SK-N-MC (cell line): ENCODE measurements around the gene POU2F3.

Experiments
- DNase-seq: peaks from one replicate; pipeline ENCODE4 v3.0.0-alpha.2; 2011; ENCODE audit warnings: low read depth, low spot score
- H3K27ac ChIP-seq: fragments of 200-600 bp; sonication (generic); 2 replicates; pipeline ENCODE4 v1.5.1; 2016; ENCODE audit warnings: mixed run types
- H3K36me3 ChIP-seq: fragments of 200-600 bp; sonication (generic); 2 replicates; pipeline ENCODE4 v1.6.1; 2017; ENCODE audit warnings: antibody characterized with exemption, low read length, mixed read lengths; ENCODE audit not compliant: insufficient read depth
- H3K4me3 ChIP-seq: fragments of 200-600 bp; sonication (generic); 2 replicates; pipeline ENCODE4 v1.5.1; 2016
- H3K9ac ChIP-seq: fragments of 200-600 bp; sonication (generic); 2 replicates; pipeline ENCODE4 v1.8.0; 2017; ENCODE audit warnings: mixed run types, mixed read lengths; ENCODE audit not compliant: insufficient read length
- H3K9me3 ChIP-seq: fragments of 200-600 bp; sonication (generic); 2 replicates; pipeline ENCODE4 v1.6.1; 2017; ENCODE audit warnings: low read depth, mild to moderate bottlenecking, antibody characterized with exemption, low read length, moderate library complexity, mixed read lengths
- EZH2 ChIP-seq: fragments of 200-600 bp; sonication (generic); IDR thresholded peaks from one replicate; pipeline ENCODE4 v1.6.1; 2017; ENCODE audit warnings: antibody characterized with exemption
- FOXP2 ChIP-seq: optimal IDR thresholded peaks from 2 replicates; pipeline ENCODE3; 2011; ENCODE audit warnings: mild to moderate bottlenecking, moderate library complexity; ENCODE audit not compliant: insufficient read depth; ENCODE audit errors: extremely low read length, control extremely low read depth
- POLR2AphosphoS5 ChIP-seq: IDR thresholded peaks from 2 replicates; pipeline ENCODE4 v1.6.1; 2012; ENCODE audit warnings: mild to moderate bottlenecking, low read depth, low read length, borderline replicate concordance

The POU2F3 gene

DNA sequence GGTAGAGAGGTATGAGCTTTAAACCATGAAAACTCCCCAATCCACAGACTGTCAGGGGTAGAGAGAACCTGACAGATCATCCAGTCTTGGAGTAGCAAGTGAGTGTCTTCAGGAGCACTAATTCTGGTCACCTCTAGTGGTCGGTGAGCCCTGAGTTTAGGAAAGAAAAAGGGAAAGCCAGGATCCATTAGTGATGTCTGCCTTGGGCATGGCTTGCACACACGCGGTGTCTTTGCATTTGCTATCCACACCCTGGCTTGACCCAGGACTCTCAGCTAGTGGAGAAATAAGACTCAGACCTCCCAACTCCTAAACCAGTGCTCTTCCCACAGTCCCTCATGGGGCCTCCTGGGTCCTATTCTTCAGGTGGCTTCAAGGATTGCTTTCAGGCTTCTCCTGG lies 19.3 kb downstream of the POU2F3 start:
- H3K27ac ChIP-seq: no peak overlapping the region
- no peaks in the 10 kb centered on the region for H3K9me3 ChIP-seq
- TF ChIP-seq FOXP2: no peak
- no peak for TF ChIP-seq EZH2
- no peak for TF ChIP-seq POLR2AphosphoS5
- H3K4me3 ChIP-seq: no peak overlapping the region
- no peak overlapping the region for H3K9ac ChIP-seq
- no peak for DNase-seq
- H3K36me3 ChIP-seq: no peaks in the 10 kb centered on the region

DNA sequence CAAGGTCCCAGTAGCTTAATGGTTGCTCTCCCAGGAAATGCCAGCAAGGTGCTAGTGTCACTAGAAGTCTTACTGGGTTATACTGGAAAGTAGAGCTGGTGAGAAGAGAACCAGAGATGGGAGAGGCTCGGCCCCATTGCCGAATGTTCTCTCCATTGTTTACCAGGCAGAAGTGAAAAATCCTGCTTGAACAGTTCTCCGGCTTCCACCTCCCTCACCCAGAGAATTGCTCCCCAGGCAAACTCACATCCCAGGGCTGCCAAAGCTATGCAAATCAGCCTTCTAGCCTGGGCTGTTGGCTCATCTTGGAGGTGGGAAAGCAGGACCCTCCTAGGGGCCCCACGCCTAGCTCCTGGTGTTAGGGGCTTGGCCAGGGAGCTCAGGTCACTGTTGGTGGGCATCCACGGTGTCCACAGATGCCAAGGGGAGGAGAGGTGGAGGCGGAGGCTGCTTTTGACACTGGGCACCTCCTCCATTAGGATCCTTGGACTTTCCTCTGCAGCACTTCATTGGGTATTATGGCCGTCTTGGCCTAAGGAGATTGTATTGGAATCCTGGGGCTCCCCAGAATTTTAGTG lies 20.1 kb downstream of the POU2F3 start:
- Histone ChIP-seq H3K36me3 (no peaks in the 10 kb centered on the region), H3K4me3 (no peak overlapping the region), H3K9me3 (no peaks in the 10 kb centered on the region), H3K9ac (no peak overlapping the region), H3K27ac (no peak overlapping the region)
- DNase-seq: no peak
- TF ChIP-seq FOXP2 (no peak), POLR2AphosphoS5 (no peak), EZH2 (no peak)

DNA sequence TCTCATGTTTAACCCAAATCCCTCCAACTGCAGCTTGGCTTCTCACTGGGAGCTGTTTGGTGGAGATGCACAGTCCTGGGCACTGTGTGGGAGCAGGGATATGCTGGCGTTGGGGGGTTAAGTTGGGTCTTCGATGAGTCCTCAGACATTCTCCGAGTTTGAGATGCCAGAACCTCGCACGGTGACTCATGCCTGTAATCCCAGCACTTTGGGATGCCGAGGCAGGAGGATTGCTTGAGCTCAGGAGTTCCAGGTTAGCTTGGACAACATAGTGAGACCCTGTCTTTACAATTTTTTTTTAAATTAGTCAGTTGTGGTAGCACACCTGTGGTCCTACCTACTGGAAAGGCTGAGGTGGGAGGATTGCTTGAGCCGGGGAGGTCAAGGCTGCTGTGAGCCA lies 20.7 kb downstream of the POU2F3 start:
- no peak for DNase-seq
- no peak overlapping the region for H3K9ac ChIP-seq
- TF ChIP-seq POLR2AphosphoS5 (no peak), FOXP2 (no peak), EZH2 (no peak)
- no peak overlapping the region for H3K4me3 ChIP-seq
- no peaks in the 10 kb centered on the region for H3K36me3 ChIP-seq
- no peak overlapping the region for H3K27ac ChIP-seq
- H3K9me3 ChIP-seq: no peaks in the 10 kb centered on the region

DNA sequence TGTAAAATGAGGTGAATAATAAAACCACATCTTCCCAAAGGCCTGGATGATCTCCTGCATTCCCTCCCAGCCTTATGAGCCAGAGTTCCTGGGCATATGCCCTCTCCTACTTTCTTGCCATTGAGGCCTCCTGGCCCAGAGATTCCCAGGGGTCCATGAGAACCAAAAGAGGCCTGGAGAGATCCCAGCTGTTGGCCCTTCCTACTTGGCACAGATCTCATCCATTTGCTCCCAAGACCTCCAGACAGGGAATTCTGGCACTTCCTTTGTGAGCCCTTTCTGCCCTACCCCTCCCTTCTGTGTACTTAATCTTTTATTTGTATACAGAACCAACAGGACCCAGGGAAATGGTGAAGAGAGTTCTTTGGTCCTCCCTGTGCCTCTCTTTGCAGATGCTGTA lies 21.4 kb downstream of the POU2F3 start:
- Histone ChIP-seq H3K4me3 (no peak overlapping the region), H3K27ac (no peak overlapping the region), H3K9ac (no peak overlapping the region), H3K36me3 (no peaks in the 10 kb centered on the region), H3K9me3 (no peaks in the 10 kb centered on the region)
- TF ChIP-seq FOXP2 (no peak), POLR2AphosphoS5 (no peak), EZH2 (no peak)
- DNase-seq: no peak

DNA sequence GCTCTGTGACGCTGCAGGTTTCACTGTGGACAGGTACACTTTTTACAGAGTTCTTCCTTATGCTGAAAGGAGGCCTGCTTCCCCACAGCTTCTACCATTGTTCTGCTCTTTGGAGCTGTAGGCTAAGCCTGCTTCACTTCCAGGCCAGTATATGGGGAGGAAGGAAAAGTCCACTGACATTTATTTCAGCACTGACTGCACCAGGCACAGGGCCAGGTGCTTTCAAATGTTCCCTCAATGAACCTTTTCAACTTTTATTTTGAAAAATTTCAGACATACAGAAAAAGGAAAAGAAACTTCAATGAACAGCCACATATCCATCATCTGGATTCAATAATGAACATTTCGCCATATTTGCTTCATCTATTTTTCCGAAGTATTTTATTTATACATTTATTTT lies 22.0 kb downstream of the POU2F3 start:
- no peak for DNase-seq
- Histone ChIP-seq H3K9ac (no peak overlapping the region), H3K4me3 (no peak overlapping the region), H3K9me3 (no peaks in the 10 kb centered on the region), H3K36me3 (no peaks in the 10 kb centered on the region), H3K27ac (no peak overlapping the region)
- TF ChIP-seq POLR2AphosphoS5: no peak
- no peak for TF ChIP-seq EZH2
- TF ChIP-seq FOXP2: no peak

DNA sequence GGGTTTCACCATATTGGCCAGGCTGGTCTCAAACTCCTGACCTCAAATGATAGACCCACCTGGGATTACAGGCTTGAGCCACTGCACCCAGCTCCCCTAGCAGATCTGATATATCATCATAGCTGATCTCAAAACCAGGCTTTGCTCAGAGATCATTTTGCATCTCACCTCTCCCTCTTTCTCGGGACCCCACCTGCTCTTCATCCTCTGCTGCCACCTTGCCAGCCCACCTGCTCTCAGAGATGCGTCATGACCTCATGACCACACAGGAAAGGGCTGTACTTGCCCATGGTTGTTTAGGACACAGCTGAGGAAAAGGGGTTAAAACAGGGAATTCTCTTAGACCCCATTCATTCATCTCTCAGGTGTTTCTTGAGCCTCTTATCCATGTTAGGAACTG lies 27.4 kb downstream of the POU2F3 start:
- no peak overlapping the region for H3K27ac ChIP-seq
- DNase-seq: no peak
- no peak for TF ChIP-seq EZH2
- no peak for TF ChIP-seq FOXP2
- TF ChIP-seq POLR2AphosphoS5: no peak

DNA sequence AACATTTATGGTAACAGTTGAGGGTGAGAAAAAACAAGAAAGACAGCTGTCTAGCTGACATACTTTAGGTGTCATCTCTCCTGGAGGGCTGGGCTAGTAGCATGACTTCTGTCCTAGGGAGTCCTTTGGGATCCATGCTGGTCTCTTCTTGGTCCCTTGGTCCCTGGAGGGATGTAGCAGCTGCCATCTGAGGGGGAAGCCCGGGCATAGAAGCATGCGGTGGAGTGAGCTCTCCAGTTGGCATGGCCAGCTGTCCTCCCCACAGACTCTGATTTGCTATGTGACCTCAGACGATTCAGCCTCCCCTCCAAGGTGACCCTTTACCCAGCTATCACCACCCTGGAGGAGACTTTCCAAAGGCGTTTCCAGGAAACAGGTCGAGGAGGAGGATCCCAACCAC lies 28.7 kb downstream of the POU2F3 start:
- Histone ChIP-seq H3K27ac (no peak overlapping the region), H3K4me3 (no peak overlapping the region), H3K36me3 (no peaks in the 10 kb centered on the region), H3K9me3 (no peaks in the 10 kb centered on the region), H3K9ac (no peak overlapping the region)
- DNase-seq: no peak
- TF ChIP-seq EZH2: no peak
- no peak for TF ChIP-seq POLR2AphosphoS5
- TF ChIP-seq FOXP2: no peak

More for the DNA sequence above, 27.4 kb downstream of the POU2F3 start:
- Histone ChIP-seq H3K4me3 (no peak overlapping the region), H3K9me3 (no peaks in the 10 kb centered on the region), H3K9ac (no peak overlapping the region), H3K36me3 (no peaks in the 10 kb centered on the region)

DNA sequence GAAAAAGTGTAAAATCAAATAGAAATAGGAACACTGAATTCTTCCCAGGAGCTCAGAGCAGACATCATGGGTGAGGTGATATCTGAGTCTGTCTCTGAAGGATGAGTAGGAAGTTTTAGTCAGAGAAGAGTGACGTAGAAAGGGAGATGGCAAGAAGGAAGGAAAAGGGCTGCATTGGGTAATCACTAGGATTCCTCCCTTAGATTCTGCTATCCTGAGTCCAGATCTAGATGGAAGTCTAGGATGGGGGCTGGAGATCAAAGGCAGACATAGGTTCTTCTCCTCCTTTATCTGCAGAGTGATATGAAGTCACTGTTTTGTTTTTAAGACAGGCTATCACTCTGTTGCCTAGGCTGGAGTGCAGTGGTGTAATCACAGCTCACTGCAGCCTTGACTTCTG lies 30.4 kb downstream of the POU2F3 start:
- TF ChIP-seq FOXP2 (no peak), POLR2AphosphoS5 (no peak)
- H3K9me3 ChIP-seq: no peaks in the 10 kb centered on the region
- DNase-seq: no peak

DNA sequence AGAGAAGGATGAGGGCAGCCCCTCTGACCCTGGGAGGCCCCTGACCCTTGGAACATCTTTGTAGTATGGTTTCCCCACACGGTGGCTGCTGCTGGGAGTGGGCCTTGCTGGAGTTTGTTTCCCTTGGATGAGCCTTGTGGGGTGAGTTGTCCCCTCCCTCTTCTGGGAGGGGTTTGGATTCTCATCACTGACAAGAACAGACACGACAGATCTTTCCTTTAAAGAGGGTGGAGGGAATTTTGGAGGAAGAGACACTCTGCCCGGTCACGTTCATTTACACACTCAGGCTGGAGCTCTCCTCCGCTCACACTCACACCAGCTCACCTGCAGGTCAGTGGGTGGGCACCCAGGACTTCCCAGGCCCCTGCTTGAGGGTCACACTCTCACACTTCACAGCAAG lies 31.7 kb downstream of the POU2F3 start:
- H3K9me3 ChIP-seq: no peaks in the 10 kb centered on the region
- H3K36me3 ChIP-seq: no peaks in the 10 kb centered on the region
- DNase-seq: no peak
- no peak overlapping the region for H3K4me3 ChIP-seq
- no peak overlapping the region for H3K27ac ChIP-seq
- no peak overlapping the region for H3K9ac ChIP-seq
- TF ChIP-seq FOXP2 (no peak), EZH2 (no peak), POLR2AphosphoS5 (no peak)

More for the DNA sequence above, 30.4 kb downstream of the POU2F3 start:
- Histone ChIP-seq H3K27ac (no peak overlapping the region), H3K9ac (no peak overlapping the region), H3K4me3 (no peak overlapping the region), H3K36me3 (no peaks in the 10 kb centered on the region)
